Dedifferentiated amniotic fluid mesenchymal stem cell (primary cell): ENCODE measurements around the gene PHF14.
A peak's percentile ranks its signal among the peaks of the same experiment; 100 is the strongest.

Source experiments
- DNase-seq: peaks from one replicate; pipeline ENCODE4 v3.0.0-alpha.2; 2016; ENCODE audit errors: extremely low spot score

PHF14 gene

GRCh38 chr7:11109659-11110058, 136.0 kb downstream of the PHF14 start:
- DNase-seq = no peak

- no peak for DNase-seq
Observed at GRCh38 chr7:11120068-11120664, 146.5 kb downstream of the PHF14 start.

GRCh38 chr7:11120675-11121220, 147.1 kb downstream of the PHF14 start:
- DNase-seq = no peak

- no peak for DNase-seq
Observed at GRCh38 chr7:11124856-11125559, 151.3 kb downstream of the PHF14 start.

- DNase-seq = no peak
Observed at GRCh38 chr7:11127114-11127785, 153.6 kb downstream of the PHF14 start.

GRCh38 chr7:11127988-11128387, 154.3 kb downstream of the PHF14 start:
- DNase-seq = no peak

- DNase-seq = no peak
Observed at GRCh38 chr7:11128498-11128897, 154.8 kb downstream of the PHF14 start.

GRCh38 chr7:11130012-11130411, 156.3 kb downstream of the PHF14 start:
- DNase-seq = peak; percentile 53

GRCh38 chr7:11130601-11131000, 156.9 kb downstream of the PHF14 start:
- no peak for DNase-seq

- DNase-seq = no peak
Observed at GRCh38 chr7:11133436-11133959, 159.8 kb downstream of the PHF14 start.

- DNase-seq = no peak
Observed at GRCh38 chr7:11135573-11135972, 161.9 kb downstream of the PHF14 start.

GRCh38 chr7:11141541-11141940, 167.9 kb downstream of the PHF14 start:
- no peak for DNase-seq

- DNase-seq = no peak
Observed at GRCh38 chr7:11153694-11154093, 180.0 kb downstream of the PHF14 start.

- no peak for DNase-seq
Observed at GRCh38 chr7:11155883-11156282, 182.2 kb downstream of the PHF14 start.

- DNase-seq = no peak
Observed at GRCh38 chr7:11161499-11161898, 187.8 kb downstream of the PHF14 start.

GRCh38 chr7:11163220-11163619, 189.5 kb downstream of the PHF14 start:
- DNase-seq = no peak

- DNase-seq = no peak
Observed at GRCh38 chr7:11166051-11166450, 192.4 kb downstream of the PHF14 start.

GRCh38 chr7:11168650-11169170, 195.0 kb downstream of the PHF14 start:
- DNase-seq = no peak

GRCh38 chr7:11170175-11170574, 196.5 kb downstream of the PHF14 start:
- DNase-seq = no peak

GRCh38 chr7:11170863-11171568, 197.3 kb downstream of the PHF14 start:
- DNase-seq = no peak

- DNase-seq = no peak
Observed at GRCh38 chr7:11171569-11172192, 198.0 kb downstream of the PHF14 start.
